ENCODE measurements around the gene PCAT7.
A peak's percentile ranks its signal among the peaks of the same experiment; 100 is the strongest.
"Not testable (repeated sequence)": the region's sequence is repeated elsewhere in the genome, so short reads cannot be mapped to it uniquely, and the experiment has no call there.

PCAT7 gene

GRCh38 chr9:94564279-94564678 lies 9.4 kb downstream of the PCAT7 start:
- DNase-seq, result not testable (repeated sequence)

- DNase-seq, result no peak
Measured at GRCh38 chr9:94566550-94566949, 11.7 kb downstream of the PCAT7 start.

- DNase-seq, result no peak
Measured at GRCh38 chr9:94567271-94567670, 12.4 kb downstream of the PCAT7 start.

- DNase-seq, result no peak
Measured at GRCh38 chr9:94568250-94568889, 13.5 kb downstream of the PCAT7 start.

- DNase-seq, result no peak
Measured at GRCh38 chr9:94568972-94569712, 14.3 kb downstream of the PCAT7 start.

GRCh38 chr9:94576131-94576530 lies 21.2 kb downstream of the PCAT7 start:
- no peak for DNase-seq

- no peak for DNase-seq
Measured at GRCh38 chr9:94577036-94577435, 22.2 kb downstream of the PCAT7 start.

GRCh38 chr9:94577571-94577970 lies 22.7 kb downstream of the PCAT7 start:
- no peak for DNase-seq

GRCh38 chr9:94581728-94582127 lies 26.8 kb downstream of the PCAT7 start:
- no peak for DNase-seq

- DNase-seq, result no peak
Measured at GRCh38 chr9:94584555-94584954, 29.7 kb downstream of the PCAT7 start.

GRCh38 chr9:94586316-94586715 lies 31.4 kb downstream of the PCAT7 start:
- no peak for DNase-seq

GRCh38 chr9:94586814-94587213 lies 31.9 kb downstream of the PCAT7 start:
- DNase-seq, result no peak

GRCh38 chr9:94588681-94589080 lies 33.8 kb downstream of the PCAT7 start:
- no peak for DNase-seq

- not testable (repeated sequence) for DNase-seq
Measured at GRCh38 chr9:94591046-94591545, 36.2 kb downstream of the PCAT7 start.

- no peak for DNase-seq
Measured at GRCh38 chr9:94591876-94592275, 37.0 kb downstream of the PCAT7 start.

GRCh38 chr9:94592683-94593082 lies 37.8 kb downstream of the PCAT7 start:
- not testable (repeated sequence) for DNase-seq

GRCh38 chr9:94593459-94594345 lies 38.8 kb downstream of the PCAT7 start, which contains the start of gene FBP2:
FBP2 (minus strand) TSS chr9:94593824; CDS start chr9:94593726, 98 bp downstream.
- DNase-seq, result no peak

GRCh38 chr9:94599102-94599501 lies 44.2 kb downstream of the PCAT7 start:
- DNase-seq, result no peak

GRCh38 chr9:94600258-94600657 lies 45.4 kb downstream of the PCAT7 start:
- no peak for DNase-seq

- DNase-seq, result no peak
Measured at GRCh38 chr9:94600715-94601114, 45.8 kb downstream of the PCAT7 start.

GRCh38 chr9:94602666-94603065 lies 47.8 kb downstream of the PCAT7 start:
- DNase-seq, result no peak

- peak; percentile 11 to 46 (median 28) for DNase-seq
Measured at GRCh38 chr9:94603259-94604160, 48.6 kb downstream of the PCAT7 start.
